GM18907 (cell line): Measurements from ENCODE around the gene SLC25A22.

ENCODE experiments used
- ATAC-seq: cut with Tn5 transposase; IDR thresholded peaks from one replicate; pipeline ENCODE4 v1.9.1; 2021; ENCODE audit warnings: mild to moderate bottlenecking, moderate library complexity; ENCODE audit not compliant: unreplicated experiment

Gene SLC25A22

GRCh38 chr11:823441-824291, 25.6 kb upstream of the SLC25A22 start:
- ATAC-seq, result no peak

- no peak for ATAC-seq
Measured at GRCh38 chr11:821512-822371, 23.7 kb upstream of the SLC25A22 start.

- no peak for ATAC-seq
Measured at GRCh38 chr11:820655-821511, 22.8 kb upstream of the SLC25A22 start.

GRCh38 chr11:819943-820649, 22.0 kb upstream of the SLC25A22 start:
- peak; percentile 65 for ATAC-seq

GRCh38 chr11:819129-819931, 21.2 kb upstream of the SLC25A22 start:
- peak; percentile 56 for ATAC-seq

GRCh38 chr11:818396-819128, 20.5 kb upstream of the SLC25A22 start, which contains the start of gene PNPLA2:
Gene PNPLA2, plus strand, starts transcription at chr11:818914. Its CDS starts 805 bp downstream, at chr11:819719.
- no peak for ATAC-seq

GRCh38 chr11:816433-816779, 18.3 kb upstream of the SLC25A22 start:
- ATAC-seq, result no peak

GRCh38 chr11:815675-816432, 17.8 kb upstream of the SLC25A22 start:
- ATAC-seq, result no peak

GRCh38 chr11:813456-814096, 15.5 kb upstream of the SLC25A22 start:
- no peak for ATAC-seq

- no peak for ATAC-seq
Measured at GRCh38 chr11:813072-813455, 15.0 kb upstream of the SLC25A22 start.

GRCh38 chr11:812390-812789, 14.3 kb upstream of the SLC25A22 start:
- no peak for ATAC-seq

GRCh38 chr11:811446-812245, 13.6 kb upstream of the SLC25A22 start:
- ATAC-seq, result no peak

- no peak for ATAC-seq
Measured at GRCh38 chr11:810040-810567, 12.0 kb upstream of the SLC25A22 start.

GRCh38 chr11:809287-810039, 11.4 kb upstream of the SLC25A22 start, which contains the start of gene RPLP2:
Gene RPLP2, plus strand, starts transcription at chr11:809967. Its CDS starts 268 bp downstream, at chr11:810235.
- peak; percentile 78 for ATAC-seq

- no peak for ATAC-seq
Measured at GRCh38 chr11:808427-809286, 10.6 kb upstream of the SLC25A22 start.
